Suprapubic skin (tissue), 4 donors: Measurements from ENCODE around the gene VAMP5. TPM values are rescaled to one million over a fixed set of nuclear protein-coding genes. Genes with fewer than 3 reads are reported as not detected.

ENCODE experiments used
- DNase-seq, 2 donors: peaks; one replicate each; pipeline ENCODE4 v3.0.0-alpha.2; 2019; ENCODE audit warnings: low spot score in 2 of 2
- H3K27ac ChIP-seq: fragments of 200-600 bp; sonication (generic); one replicate; pipeline ENCODE4 v1.5.1; 2019
- H3K27me3 ChIP-seq: fragments of 200-600 bp; sonication (generic); one replicate; pipeline ENCODE4 v1.5.1; 2019
- H3K36me3 ChIP-seq: fragments of 200-600 bp; sonication (generic); one replicate; pipeline ENCODE4 v1.5.1; 2019
- H3K4me1 ChIP-seq: fragments of 200-600 bp; sonication (generic); one replicate; pipeline ENCODE4 v1.5.1; 2019
- H3K4me3 ChIP-seq: fragments of 200-600 bp; sonication (generic); one replicate; pipeline ENCODE4 v1.5.1; 2019; ENCODE audit warnings: mild to moderate bottlenecking
- H3K9me3 ChIP-seq: fragments of 200-600 bp; sonication (generic); one replicate; pipeline ENCODE4 v1.5.1; 2019
- EP300 ChIP-seq: sonication (generic); formaldehyde crosslinking; IDR thresholded peaks from one replicate; pipeline ENCODE4 v1.6.1; 2017; ENCODE audit warnings: antibody characterized with exemption
- POLR2A ChIP-seq, 2 donors: fragments of 450-650 bp; IDR thresholded peaks; one replicate each; pipeline ENCODE4 v1.6.1; 2017; ENCODE audit warnings: antibody characterized with exemption in 2 of 2, mild to moderate bottlenecking in 2 of 2, moderate library complexity in 2 of 2
- POLR2AphosphoS5 ChIP-seq, 3 donors: sonication (generic); formaldehyde crosslinking; IDR thresholded peaks; one replicate each; pipeline ENCODE4 v1.6.1; 2017; ENCODE audit warnings: antibody characterized with exemption in 3 of 3
- WGBS: methylation state at CpG from one replicate; pipeline ENCODE4 v1.1.5; 2018; 5-methylcytosine and 5-hydroxymethylcytosine counted together
- total RNA-seq, 4 donors: library from RNA; depleted of rRNA; stranded (reverse); fragments of >200 nt; gene quantifications; one replicate each; pipeline ENCODE4 v1.1.0, GENCODE V29; 2016
- TF ChIP-seq, protein P1 (sequence below), 2 donors: fragments of 200-600 bp in 1 of 2; fragments of 450-650 bp in 1 of 2; sonication (generic) in 1 of 2; IDR thresholded peaks; one replicate each; pipeline ENCODE4 v1.5.1; 2016 to 2019; ENCODE audit warnings: antibody characterized with exemption in 2 of 2, mild to moderate bottlenecking in 1 of 2, moderate library complexity in 1 of 2

VAMP5 gene
- total RNA-seq, 4 donors from 2014 or later = 7.9 to 24.1 (median 14.0) TPM

DNA sequence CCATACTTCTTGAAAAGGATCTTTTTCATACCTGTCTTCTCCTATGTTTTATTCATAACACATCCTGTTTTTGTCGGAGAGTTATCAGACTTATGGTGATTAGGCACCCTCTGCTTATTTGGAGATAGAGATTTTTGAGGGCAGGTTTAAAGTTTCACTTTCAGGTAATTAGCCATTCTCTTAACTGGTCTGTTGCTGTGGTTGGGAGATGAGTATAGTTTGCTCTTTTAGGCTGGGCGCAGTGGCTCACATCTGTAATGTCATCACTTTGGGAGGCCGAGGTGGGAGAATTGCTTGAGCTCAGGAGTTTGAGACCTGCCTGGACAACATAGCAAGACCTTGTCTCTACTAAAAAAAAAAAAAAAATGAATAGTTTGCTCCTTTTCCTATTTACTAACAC lies 58.5 kb downstream of the VAMP5 start:
- WGBS = 90% methylated on average over 3 of the region's 3 CpGs
- Histone ChIP-seq H3K27ac (no peak overlapping the region), H3K36me3 (peaks cover 99% of the 10 kb centered on the region)

More for the DNA sequence above, 58.5 kb downstream of the VAMP5 start:
- peak in 1 of 2 donors; percentile 21 for DNase-seq
- TF ChIP-seq POLR2A (IDR thresholded peaks at IDR 0.05) (no peak), EP300 (no peak), POLR2AphosphoS5 (IDR thresholded peaks at IDR 0.05) (no peak)
- TF ChIP-seq, protein P1, sequence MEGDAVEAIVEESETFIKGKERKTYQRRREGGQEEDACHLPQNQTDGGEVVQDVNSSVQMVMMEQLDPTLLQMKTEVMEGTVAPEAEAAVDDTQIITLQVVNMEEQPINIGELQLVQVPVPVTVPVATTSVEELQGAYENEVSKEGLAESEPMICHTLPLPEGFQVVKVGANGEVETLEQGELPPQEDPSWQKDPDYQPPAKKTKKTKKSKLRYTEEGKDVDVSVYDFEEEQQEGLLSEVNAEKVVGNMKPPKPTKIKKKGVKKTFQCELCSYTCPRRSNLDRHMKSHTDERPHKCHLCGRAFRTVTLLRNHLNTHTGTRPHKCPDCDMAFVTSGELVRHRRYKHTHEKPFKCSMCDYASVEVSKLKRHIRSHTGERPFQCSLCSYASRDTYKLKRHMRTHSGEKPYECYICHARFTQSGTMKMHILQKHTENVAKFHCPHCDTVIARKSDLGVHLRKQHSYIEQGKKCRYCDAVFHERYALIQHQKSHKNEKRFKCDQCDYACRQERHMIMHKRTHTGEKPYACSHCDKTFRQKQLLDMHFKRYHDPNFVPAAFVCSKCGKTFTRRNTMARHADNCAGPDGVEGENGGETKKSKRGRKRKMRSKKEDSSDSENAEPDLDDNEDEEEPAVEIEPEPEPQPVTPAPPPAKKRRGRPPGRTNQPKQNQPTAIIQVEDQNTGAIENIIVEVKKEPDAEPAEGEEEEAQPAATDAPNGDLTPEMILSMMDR (IDR thresholded peaks at IDR 0.05) = no peak
- H3K4me3 ChIP-seq = no peak overlapping the region
- no peaks in the 10 kb centered on the region for H3K9me3 ChIP-seq
- no peaks in the 10 kb centered on the region for H3K27me3 ChIP-seq
- peaks cover 1% of the 10 kb centered on the region for H3K4me1 ChIP-seq

Other genes starting within 250 kb of the VAMP5 start
- gene RETSAT, start 229.9 kb upstream of the VAMP5 start, total RNA-seq = 100 to 1,000 TPM in 3 of 4 donors, 10 to 100 TPM in 1; 92.4 to 126 (median 117) TPM
- 10 to 100 TPM; 24.4 to 41.8 (median 30.0) TPM for gene ELMOD3, start 229.7 kb upstream of the VAMP5 start, total RNA-seq
- gene CAPG, start 174.1 kb upstream of the VAMP5 start, total RNA-seq = 100 to 1,000 TPM; 139 to 212 (median 172) TPM
- not detected for gene SH2D6, start 165.7 kb upstream of the VAMP5 start, total RNA-seq
- 100 to 1,000 TPM; 153 to 234 (median 167) TPM for gene MAT2A, start 45.3 kb upstream of the VAMP5 start, total RNA-seq
- 10 to 100 TPM; 23.2 to 38.9 (median 27.7) TPM for gene GGCX, start 22.9 kb upstream of the VAMP5 start, total RNA-seq
- 100 to 1,000 TPM in 1 of 4 donors, 10 to 100 TPM in 3; 85.5 to 123 (median 96.0) TPM for gene VAMP8, start 6.8 kb upstream of the VAMP5 start, total RNA-seq
- gene RNF181, start 11.3 kb downstream of the VAMP5 start, total RNA-seq = 100 to 1,000 TPM in 3 of 4 donors, 10 to 100 TPM in 1; 89.9 to 127 (median 110) TPM
- gene TMEM150A, start 18.3 kb downstream of the VAMP5 start, total RNA-seq = 10 to 100 TPM; 13.1 to 15.0 (median 14.1) TPM
- gene C2orf68, start 27.6 kb downstream of the VAMP5 start, total RNA-seq = 10 to 100 TPM; 15.8 to 28.1 (median 18.3) TPM
- gene USP39, start 31.8 kb downstream of the VAMP5 start, total RNA-seq = 10 to 100 TPM; 38.2 to 44.0 (median 40.4) TPM
- not detected for gene SFTPB, start 83.8 kb downstream of the VAMP5 start, total RNA-seq
- 1 to 10 TPM in 3 of 4 donors, not detected in 1; 1.6 to 4.8 (median 1.9) TPM for gene GNLY, start 109.9 kb downstream of the VAMP5 start, total RNA-seq
- 10 to 100 TPM in 3 of 4 donors, 1 to 10 TPM in 1; 9.7 to 30.3 (median 27.3) TPM for gene ATOH8, start 169.6 kb downstream of the VAMP5 start, total RNA-seq